ENCODE measurements around the gene DRC7. TPM values are rescaled to one million over a fixed set of nuclear protein-coding genes. Genes with fewer than 3 reads are reported as not detected.

Gene DRC7
- total RNA-seq, 1 experiment from 2014 or later: 0.72 TPM

GRCh38 chr16:57757883-57758282 lies 63.3 kb downstream of the DRC7 start:
- Histone ChIP-seq H3K23ac (ENCODE audit: insufficient read length, low read depth, low read length) (no peak overlapping the region), H3K9me3 (ENCODE audit: control insufficient read depth, low read depth, low read length) (no peaks in the 10 kb centered on the region), H4K8ac (replicated peaks; ENCODE audit: insufficient read length, low read depth, low read length) (no peak overlapping the region), H4K91ac (ENCODE audit: insufficient read length, low read depth, low read length) (no peak overlapping the region), H3K27ac (ENCODE audit: insufficient read length, low read depth, low read length) (no peak overlapping the region), H2BK120ac (ENCODE audit: low read depth, low read length, poor library complexity, severe bottlenecking) (no peak overlapping the region), H3K4me1 (ENCODE audit: insufficient read depth, low read length) (no peaks in the 10 kb centered on the region; the same call in 1 of the 2 replicates), H3K23me2 (ENCODE audit: insufficient read length, low read depth, low read length, poor library complexity, severe bottlenecking) (no peaks in the 10 kb centered on the region), H3K27me3 (ENCODE audit: insufficient read depth, low read length) (no peaks in the 10 kb centered on the region), H3K4ac (ENCODE audit: low read depth, low read length) (no peak overlapping the region), H3K14ac (ENCODE audit: insufficient read depth, low read length) (no peak overlapping the region), H3K9ac (ENCODE audit: extremely low read depth, insufficient read length, low read length) (no peak overlapping the region), H3K79me2 (ENCODE audit: insufficient read depth, low read length) (no peaks in the 10 kb centered on the region), H2BK12ac (ENCODE audit: insufficient read length, low read depth, low read length) (no peak overlapping the region), H3K56ac (ENCODE audit: insufficient read length, low read depth, low read length) (no peak overlapping the region), H2BK20ac (ENCODE audit: low read depth, low read length, poor library complexity, severe bottlenecking) (no peak overlapping the region), H3K79me1 (ENCODE audit: insufficient read depth, low read depth, low read length, poor library complexity, severe bottlenecking) (no peaks in the 10 kb centered on the region), H3K18ac (ENCODE audit: insufficient read length, low read depth, low read length) (no peak overlapping the region), H2BK5ac (ENCODE audit: insufficient read length, low read length) (no peak overlapping the region), H3K4me2 (ENCODE audit: insufficient read depth, insufficient read length, low read length) (no peak overlapping the region), H4K20me1 (ENCODE audit: control insufficient read depth, insufficient read depth, insufficient read length) (peaks cover 3% of the 10 kb centered on the region), H2AFZ (ENCODE audit: low read length) (no peak overlapping the region), H4K5ac (ENCODE audit: insufficient read length, low read depth, low read length) (no peak overlapping the region), H2BK15ac (ENCODE audit: low read depth, low read length) (no peak overlapping the region), H3T11ph (ENCODE audit: low read length) (no peak overlapping the region), H2AK5ac (ENCODE audit: insufficient read length, low read length) (no peak overlapping the region)
- WGBS (ENCODE audit: extremely low coverage, insufficient read length, low lambda C conversion rate): no CpG with 5 or more reads among the region's 7 CpGs
- Mint-ChIP-seq H3K27ac (no peak overlapping the region), H3K4me3 (no peak overlapping the region), H3K27me3 (ENCODE audit: low read depth) (no peaks in the 10 kb centered on the region), H3K4me1 (peaks cover 6 to 13% of the 10 kb centered on the region in 2 experiments), H3K9me3 (no peaks in the 10 kb centered on the region), H3K36me3 (ENCODE audit: insufficient read depth in 1 of 3, low read depth in 3 of 3) (peaks cover 4 to 25% (median 22%) of the 10 kb centered on the region in 3 experiments; a peak in 6 of 7 replicates)
- no peak for TF ChIP-seq CTCF (conservative IDR thresholded peaks at IDR 0.05)
- no peak for DNase-seq
